GM19395 (cell line): Measurements from ENCODE around the gene MAP3K13.

Experiments
- ATAC-seq: cut with Tn5 transposase; IDR thresholded peaks from one replicate; pipeline ENCODE4 v1.9.1; 2021; ENCODE audit warnings: mild to moderate bottlenecking, moderate library complexity; ENCODE audit not compliant: unreplicated experiment

Gene MAP3K13

GRCh38 chr3:185498503-185499396, 135.8 kb downstream of the MAP3K13 start, which contains the start of gene TMEM41A:
TSS of gene TMEM41A (minus strand) at chr3:185499035. CDS start at chr3:185498961, 74 bp downstream.
- peak; percentile 96 for ATAC-seq

GRCh38 chr3:185502987-185503386, 140.1 kb downstream of the MAP3K13 start:
- ATAC-seq: no peak

DNA sequence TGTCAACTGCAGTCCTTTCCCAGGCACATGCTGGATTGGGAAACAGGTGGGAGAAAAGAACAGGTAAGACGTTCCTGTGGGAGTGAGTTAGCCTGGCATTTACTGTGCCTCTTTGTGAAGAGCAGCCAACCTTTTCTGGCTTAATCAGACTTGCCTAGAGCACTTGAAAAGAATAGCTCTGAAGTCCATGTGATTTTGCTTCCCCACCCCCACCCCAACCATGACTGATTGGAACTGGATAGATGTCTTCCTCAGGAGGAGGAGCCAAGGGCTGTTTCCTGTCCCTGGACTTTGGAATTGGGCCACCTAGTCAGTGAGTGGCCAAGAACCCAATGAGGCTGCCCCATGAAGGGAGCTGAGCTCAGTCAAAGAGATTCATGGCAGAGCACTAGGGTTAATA, 140.6 kb downstream of the MAP3K13 start:
- no peak for ATAC-seq

- no peak for ATAC-seq
Observed at GRCh38 chr3:185504636-185505035, 141.7 kb downstream of the MAP3K13 start.

DNA sequence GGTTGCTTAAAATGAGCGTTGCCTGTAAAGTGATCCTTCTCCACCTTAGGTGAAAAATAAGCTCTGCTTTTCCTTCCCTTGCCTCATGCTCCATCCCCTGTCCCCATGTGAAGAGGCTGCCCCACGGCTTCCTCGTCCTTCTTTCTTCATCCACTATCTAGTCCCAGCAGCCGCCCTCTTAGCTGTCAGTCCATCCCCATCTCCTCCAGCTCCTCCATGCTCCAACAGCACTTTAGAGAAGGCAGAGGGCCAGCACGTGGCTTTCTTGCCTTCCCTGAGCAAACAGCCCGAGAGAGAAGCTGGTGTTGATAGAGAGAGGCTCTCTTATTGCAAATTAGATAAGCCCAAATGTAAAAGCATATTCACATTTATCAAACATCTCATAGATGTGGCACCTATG, 144.9 kb downstream of the MAP3K13 start:
- no peak for ATAC-seq

DNA sequence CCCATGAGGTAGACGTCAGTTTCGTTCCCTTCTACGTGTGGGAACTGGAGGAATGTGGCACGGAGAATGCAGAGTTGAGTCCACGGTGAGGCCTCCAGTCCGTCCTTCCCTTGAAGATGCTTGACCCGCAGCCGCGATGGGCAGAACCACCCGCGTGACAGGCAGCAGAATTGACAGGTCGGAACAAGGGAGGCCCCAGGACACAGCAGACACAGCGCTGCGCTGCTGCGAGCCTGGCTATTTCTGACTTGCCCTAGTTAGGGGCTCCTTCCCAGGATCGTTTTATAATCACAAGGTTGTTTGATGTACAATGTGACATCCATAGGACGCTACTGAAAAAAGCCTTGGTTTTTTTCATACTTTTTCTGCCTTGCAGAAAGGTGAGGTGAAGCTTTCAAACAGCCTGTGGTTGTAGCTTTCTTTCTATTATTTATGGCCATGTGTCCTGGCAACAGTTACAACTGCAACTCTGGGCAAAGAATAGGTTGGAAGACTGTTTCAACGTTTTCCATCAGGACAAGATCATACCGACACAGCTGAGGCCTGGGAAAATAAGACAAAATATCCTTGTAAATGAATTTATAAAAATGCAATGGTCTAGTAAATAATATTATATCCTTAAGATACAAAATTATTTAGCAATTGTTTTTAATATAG, 145.5 kb downstream of the MAP3K13 start:
- ATAC-seq: no peak

DNA sequence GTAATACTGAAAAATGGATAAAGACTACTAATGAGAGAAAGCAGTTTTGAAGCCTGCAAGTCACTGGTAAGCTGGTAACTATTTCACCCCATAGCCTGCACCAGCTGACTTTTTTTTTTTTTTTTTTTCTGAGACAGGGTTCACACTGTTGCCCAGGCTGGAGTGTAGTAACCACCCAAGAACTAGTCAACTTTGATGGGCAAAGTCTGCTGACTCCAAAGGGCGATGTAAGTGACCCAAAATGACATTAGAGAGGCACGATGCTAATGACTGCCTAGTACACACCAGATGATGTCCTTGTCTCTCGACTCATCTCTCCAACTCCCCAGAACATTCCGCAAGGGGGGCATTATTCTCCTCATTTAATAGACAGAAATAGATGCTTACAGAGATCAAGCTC, 148.8 kb downstream of the MAP3K13 start:
- no peak for ATAC-seq

DNA sequence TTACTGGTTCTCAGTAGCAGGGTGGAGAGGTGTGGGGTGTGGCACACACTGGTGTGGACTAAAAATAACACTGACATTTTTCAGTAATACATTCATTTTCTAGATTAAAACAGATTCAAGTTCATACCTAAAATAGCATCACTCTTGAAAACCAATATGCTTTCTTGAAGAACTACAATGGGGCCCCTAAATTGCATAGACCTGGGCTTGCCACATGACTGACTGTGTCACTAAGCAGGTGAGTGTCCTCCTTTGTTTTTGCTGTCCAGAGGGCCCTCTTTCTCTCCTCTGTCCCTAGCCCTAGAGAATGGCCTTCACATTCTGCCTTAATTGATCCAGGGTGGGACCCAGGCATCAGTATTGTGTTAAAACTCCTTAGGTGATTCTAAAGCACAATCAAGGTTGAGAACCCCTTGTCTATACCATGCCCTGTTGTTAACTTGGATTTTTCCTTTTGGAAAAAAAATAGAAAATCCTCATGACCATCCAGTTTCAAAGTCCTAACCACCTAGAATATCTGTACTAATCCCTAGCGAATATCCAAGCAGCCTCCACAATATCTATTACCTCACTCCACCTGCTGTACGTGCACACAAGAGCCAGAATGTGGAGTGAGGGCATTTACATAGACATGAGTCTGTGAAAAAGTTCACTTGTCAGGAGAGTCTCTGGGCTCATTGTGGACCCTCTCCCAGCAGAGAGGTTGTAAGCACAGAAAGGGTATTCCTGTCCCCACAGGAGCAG, 154.6 kb downstream of the MAP3K13 start:
- no peak for ATAC-seq

GRCh38 chr3:185519021-185519420, 156.1 kb downstream of the MAP3K13 start:
- no peak for ATAC-seq

- no peak for ATAC-seq
Observed at GRCh38 chr3:185521349-185522138, 158.6 kb downstream of the MAP3K13 start.

DNA sequence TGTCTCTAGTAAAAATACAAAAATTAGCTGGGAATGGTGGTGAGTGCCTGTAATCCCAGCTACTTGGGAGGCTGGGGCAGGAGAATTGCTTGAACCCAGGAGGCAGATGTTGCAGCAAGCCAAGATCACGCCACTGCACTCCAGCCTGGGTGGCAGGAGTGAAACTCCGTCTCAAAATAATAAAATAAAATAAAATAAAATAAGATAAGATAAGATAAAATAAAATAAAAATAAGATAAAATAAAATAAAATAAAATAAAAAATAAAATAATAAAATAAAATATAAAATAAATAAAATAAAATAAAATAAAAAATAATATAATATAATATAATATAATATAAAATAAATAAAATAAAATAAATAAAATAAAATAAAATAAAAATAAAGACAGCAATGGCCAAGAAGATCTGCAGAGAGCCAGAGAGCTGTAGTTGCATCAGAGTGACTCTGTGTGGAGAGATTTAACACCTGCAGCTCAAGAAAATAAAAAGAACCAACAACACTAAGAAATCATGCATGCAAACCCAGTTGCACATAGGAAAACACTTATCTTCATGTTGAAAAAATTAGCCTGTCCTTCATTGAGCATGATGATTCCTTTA, 163.5 kb downstream of the MAP3K13 start:
- ATAC-seq: no peak

- no peak for ATAC-seq
Observed at GRCh38 chr3:185527364-185527763, 164.4 kb downstream of the MAP3K13 start.

GRCh38 chr3:185528532-185528931, 165.6 kb downstream of the MAP3K13 start:
- ATAC-seq: no peak

- ATAC-seq: no peak
Observed at GRCh38 chr3:185530856-185531255, 167.9 kb downstream of the MAP3K13 start.

GRCh38 chr3:185532901-185533300, 170.0 kb downstream of the MAP3K13 start:
- ATAC-seq: no peak

DNA sequence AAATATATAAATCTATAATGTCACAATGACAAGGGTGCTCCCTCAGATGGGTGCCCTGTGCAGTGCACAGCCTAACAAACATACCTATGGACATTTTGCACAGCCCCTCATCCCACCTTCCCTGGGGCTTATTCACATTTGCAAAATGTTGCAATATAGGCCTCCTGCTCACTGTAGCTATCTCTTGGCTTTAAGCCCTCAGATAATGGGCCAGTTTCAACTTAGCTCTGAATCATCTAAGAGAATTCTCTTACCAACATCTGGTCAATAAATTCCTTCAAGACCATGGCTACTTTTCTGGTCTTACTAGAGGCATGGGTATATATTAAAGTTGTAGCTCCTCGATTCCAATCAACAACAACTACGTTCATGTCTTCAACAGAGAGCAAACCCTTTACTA, 171.6 kb downstream of the MAP3K13 start:
- ATAC-seq: no peak

DNA sequence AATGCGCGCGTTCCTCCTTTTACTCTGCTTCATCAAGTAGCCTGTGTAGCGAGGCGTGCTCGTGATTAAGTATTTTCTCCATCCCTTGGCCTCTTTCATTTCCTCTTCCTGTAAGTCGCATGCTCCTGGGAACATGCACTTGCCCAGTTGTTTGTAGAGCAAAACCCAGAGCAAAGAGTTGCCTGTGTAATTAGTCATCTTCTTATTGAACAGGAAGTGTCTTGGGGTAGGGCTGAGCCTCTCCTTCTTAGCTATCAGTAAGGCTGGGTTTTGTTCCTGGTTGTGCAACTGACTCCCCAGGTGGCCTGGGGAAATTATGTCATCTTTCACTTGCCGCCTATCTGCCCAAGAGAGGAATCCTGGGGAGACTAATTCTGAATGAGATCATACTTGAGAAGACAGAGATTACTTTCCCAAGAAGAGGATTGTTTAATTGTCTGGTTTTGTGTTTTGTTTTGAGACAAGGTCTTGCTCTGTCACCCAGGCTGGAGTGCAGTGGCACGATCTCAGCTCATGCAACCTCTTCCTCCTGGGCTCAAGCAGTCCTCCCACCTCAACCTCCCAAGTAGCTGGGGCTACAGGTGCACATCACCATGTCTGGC, 174.5 kb downstream of the MAP3K13 start:
- ATAC-seq: peak; percentile 99
